ENCODE results near the gene CDC25B. TPM values are rescaled to one million over a fixed set of nuclear protein-coding genes. Genes with fewer than 3 reads are reported as not detected.

Gene CDC25B
- total and polyA plus RNA-seq, 2 of the 13 experiments (the other 11 are each of a cell fraction or from before 2014, with no cell fraction given): 14.5 to 19.4 TPM

DNA sequence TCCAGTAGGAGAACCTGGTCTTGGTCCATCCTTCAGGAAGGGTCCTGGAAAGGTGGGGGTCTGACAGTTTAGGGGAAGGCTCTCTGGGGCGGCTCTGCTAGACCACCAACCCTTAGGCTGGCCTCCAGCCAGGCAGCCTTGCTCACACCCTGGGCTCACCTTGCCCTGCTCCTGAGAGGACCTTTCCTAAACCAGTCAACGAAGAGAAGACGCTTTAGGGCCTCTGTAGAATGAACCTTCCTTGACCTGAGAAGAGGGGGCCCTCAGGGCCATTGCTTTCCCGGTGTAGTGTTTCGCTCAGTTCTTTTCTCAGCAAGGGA is 1.1 kb downstream of the CDC25B start (continued):
- TF ChIP-seq, protein P1, sequence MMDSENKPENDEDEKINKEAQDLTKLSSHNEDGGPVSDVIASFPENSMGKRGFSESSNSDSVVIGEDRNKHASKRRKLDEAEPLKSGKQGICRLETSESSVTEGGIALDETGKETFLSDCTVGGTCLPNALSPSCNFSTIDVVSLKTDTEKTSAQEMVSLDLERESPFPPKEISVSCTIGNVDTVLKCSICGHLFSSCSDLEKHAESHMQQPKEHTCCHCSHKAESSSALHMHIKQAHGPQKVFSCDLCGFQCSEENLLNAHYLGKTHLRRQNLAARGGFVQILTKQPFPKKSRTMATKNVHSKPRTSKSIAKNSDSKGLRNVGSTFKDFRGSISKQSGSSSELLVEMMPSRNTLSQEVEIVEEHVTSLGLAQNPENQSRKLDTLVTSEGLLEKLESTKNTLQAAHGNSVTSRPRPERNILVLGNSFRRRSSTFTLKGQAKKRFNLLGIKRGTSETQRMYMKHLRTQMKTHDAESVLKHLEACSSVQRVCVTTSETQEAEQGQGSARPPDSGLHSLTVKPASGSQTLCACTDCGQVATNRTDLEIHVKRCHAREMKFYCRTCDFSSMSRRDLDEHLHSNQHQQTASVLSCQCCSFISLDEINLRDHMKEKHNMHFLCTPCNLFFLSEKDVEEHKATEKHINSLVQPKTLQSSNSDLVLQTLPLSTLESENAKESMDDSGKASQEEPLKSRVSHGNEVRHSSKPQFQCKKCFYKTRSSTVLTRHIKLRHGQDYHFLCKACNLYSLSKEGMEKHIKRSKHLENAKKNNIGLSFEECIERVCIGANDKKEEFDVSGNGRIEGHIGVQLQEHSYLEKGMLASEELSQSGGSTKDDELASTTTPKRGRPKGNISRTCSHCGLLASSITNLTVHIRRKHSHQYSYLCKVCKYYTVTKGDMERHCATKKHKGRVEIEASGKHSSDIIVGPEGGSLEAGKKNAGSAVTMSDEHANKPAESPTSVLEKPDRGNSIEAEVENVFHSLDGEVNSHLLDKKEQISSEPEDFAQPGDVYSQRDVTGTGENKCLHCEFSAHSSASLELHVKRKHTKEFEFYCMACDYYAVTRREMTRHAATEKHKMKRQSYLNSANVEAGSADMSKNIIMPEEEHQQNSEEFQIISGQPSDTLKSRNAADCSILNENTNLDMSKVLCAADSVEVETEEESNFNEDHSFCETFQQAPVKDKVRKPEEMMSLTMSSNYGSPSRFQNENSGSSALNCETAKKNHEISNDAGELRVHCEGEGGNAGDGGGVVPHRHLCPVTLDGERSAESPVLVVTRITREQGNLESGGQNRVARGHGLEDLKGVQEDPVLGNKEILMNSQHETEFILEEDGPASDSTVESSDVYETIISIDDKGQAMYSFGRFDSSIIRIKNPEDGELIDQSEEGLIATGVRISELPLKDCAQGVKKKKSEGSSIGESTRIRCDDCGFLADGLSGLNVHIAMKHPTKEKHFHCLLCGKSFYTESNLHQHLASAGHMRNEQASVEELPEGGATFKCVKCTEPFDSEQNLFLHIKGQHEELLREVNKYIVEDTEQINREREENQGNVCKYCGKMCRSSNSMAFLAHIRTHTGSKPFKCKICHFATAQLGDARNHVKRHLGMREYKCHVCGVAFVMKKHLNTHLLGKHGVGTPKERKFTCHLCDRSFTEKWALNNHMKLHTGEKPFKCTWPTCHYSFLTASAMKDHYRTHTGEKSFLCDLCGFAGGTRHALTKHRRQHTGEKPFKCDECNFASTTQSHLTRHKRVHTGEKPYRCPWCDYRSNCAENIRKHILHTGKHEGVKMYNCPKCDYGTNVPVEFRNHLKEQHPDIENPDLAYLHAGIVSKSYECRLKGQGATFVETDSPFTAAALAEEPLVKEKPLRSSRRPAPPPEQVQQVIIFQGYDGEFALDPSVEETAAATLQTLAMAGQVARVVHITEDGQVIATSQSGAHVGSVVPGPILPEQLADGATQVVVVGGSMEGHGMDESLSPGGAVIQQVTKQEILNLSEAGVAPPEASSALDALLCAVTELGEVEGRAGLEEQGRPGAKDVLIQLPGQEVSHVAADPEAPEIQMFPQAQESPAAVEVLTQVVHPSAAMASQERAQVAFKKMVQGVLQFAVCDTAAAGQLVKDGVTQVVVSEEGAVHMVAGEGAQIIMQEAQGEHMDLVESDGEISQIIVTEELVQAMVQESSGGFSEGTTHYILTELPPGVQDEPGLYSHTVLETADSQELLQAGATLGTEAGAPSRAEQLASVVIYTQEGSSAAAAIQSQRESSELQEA (CRISPR knock-in tag; IDR thresholded peaks at IDR 0.05; ENCODE audit: not compliant biosample characterization): no peak
- TF ChIP-seq, protein P2, sequence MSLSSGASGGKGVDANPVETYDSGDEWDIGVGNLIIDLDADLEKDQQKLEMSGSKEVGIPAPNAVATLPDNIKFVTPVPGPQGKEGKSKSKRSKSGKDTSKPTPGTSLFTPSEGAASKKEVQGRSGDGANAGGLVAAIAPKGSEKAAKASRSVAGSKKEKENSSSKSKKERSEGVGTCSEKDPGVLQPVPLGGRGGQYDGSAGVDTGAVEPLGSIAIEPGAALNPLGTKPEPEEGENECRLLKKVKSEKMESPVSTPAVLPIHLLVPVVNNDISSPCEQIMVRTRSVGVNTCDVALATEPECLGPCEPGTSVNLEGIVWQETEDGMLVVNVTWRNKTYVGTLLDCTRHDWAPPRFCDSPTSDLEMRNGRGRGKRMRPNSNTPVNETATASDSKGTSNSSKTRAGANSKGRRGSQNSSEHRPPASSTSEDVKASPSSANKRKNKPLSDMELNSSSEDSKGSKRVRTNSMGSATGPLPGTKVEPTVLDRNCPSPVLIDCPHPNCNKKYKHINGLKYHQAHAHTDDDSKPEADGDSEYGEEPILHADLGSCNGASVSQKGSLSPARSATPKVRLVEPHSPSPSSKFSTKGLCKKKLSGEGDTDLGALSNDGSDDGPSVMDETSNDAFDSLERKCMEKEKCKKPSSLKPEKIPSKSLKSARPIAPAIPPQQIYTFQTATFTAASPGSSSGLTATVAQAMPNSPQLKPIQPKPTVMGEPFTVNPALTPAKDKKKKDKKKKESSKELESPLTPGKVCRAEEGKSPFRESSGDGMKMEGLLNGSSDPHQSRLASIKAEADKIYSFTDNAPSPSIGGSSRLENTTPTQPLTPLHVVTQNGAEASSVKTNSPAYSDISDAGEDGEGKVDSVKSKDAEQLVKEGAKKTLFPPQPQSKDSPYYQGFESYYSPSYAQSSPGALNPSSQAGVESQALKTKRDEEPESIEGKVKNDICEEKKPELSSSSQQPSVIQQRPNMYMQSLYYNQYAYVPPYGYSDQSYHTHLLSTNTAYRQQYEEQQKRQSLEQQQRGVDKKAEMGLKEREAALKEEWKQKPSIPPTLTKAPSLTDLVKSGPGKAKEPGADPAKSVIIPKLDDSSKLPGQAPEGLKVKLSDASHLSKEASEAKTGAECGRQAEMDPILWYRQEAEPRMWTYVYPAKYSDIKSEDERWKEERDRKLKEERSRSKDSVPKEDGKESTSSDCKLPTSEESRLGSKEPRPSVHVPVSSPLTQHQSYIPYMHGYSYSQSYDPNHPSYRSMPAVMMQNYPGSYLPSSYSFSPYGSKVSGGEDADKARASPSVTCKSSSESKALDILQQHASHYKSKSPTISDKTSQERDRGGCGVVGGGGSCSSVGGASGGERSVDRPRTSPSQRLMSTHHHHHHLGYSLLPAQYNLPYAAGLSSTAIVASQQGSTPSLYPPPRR (CRISPR knock-in tag; IDR thresholded peaks at IDR 0.05; ENCODE audit: borderline replicate concordance): 0 out of 2 replicates have a peak, but pooled peaks have one; percentile 9
- TF ChIP-seq TARDBP (CRISPR knock-in tag; IDR thresholded peaks at IDR 0.05): 0 out of 2 replicates have a peak, but pooled peaks have one; percentile 20
- TF ChIP-seq, protein P3, sequence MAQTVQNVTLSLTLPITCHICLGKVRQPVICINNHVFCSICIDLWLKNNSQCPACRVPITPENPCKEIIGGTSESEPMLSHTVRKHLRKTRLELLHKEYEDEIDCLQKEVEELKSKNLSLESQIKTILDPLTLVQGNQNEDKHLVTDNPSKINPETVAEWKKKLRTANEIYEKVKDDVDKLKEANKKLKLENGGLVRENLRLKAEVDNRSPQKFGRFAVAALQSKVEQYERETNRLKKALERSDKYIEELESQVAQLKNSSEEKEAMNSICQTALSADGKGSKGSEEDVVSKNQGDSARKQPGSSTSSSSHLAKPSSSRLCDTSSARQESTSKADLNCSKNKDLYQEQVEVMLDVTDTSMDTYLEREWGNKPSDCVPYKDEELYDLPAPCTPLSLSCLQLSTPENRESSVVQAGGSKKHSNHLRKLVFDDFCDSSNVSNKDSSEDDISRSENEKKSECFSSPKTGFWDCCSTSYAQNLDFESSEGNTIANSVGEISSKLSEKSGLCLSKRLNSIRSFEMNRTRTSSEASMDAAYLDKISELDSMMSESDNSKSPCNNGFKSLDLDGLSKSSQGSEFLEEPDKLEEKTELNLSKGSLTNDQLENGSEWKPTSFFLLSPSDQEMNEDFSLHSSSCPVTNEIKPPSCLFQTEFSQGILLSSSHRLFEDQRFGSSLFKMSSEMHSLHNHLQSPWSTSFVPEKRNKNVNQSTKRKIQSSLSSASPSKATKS (CRISPR knock-in tag; IDR thresholded peaks at IDR 0.05): no peak
- TF ChIP-seq SKI (IDR thresholded peaks at IDR 0.05; ENCODE audit: partially characterized antibody): no peak
- TF ChIP-seq, protein P4, sequence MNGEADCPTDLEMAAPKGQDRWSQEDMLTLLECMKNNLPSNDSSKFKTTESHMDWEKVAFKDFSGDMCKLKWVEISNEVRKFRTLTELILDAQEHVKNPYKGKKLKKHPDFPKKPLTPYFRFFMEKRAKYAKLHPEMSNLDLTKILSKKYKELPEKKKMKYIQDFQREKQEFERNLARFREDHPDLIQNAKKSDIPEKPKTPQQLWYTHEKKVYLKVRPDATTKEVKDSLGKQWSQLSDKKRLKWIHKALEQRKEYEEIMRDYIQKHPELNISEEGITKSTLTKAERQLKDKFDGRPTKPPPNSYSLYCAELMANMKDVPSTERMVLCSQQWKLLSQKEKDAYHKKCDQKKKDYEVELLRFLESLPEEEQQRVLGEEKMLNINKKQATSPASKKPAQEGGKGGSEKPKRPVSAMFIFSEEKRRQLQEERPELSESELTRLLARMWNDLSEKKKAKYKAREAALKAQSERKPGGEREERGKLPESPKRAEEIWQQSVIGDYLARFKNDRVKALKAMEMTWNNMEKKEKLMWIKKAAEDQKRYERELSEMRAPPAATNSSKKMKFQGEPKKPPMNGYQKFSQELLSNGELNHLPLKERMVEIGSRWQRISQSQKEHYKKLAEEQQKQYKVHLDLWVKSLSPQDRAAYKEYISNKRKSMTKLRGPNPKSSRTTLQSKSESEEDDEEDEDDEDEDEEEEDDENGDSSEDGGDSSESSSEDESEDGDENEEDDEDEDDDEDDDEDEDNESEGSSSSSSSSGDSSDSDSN (CRISPR knock-in tag; IDR thresholded peaks at IDR 0.05): no peak
- TF ChIP-seq ZNF572 (CRISPR knock-in tag; IDR thresholded peaks at IDR 0.05): no peak
- no peak for TF ChIP-seq CAMTA2 (CRISPR knock-in tag; IDR thresholded peaks at IDR 0.05; ENCODE audit: borderline replicate concordance)
- no peak for TF ChIP-seq SP4 (CRISPR knock-in tag; IDR thresholded peaks at IDR 0.05)
- TF ChIP-seq NKX3-1 (CRISPR knock-in tag; IDR thresholded peaks at IDR 0.05): no peak
- no peak for TF ChIP-seq ZNF180 (CRISPR knock-in tag; IDR thresholded peaks at IDR 0.05; ENCODE audit: borderline replicate concordance, low read depth)
- no peak for TF ChIP-seq AHR (CRISPR knock-in tag; IDR thresholded peaks at IDR 0.05)

Data from HepG2 (cell line).